Measurements from ENCODE around the gene COBLL1.

- no peak for TF ChIP-seq CTCF (IDR thresholded peaks at IDR 0.05)
- TF ChIP-seq POLR2A (IDR thresholded peaks at IDR 0.05) = no peak
- no peak for TF ChIP-seq POLR2AphosphoS5 (IDR thresholded peaks at IDR 0.05)
- no peak for TF ChIP-seq EP300 (IDR thresholded peaks at IDR 0.05)
Observed at GRCh38 chr2:164760179-164760578, 81.4 kb downstream of the COBLL1 start.
